Measurements from ENCODE around the gene TXNRD1.
"Not testable (repeated sequence)": the region's sequence is repeated elsewhere in the genome, so short reads cannot be mapped to it uniquely, and the experiment has no call there.

The TXNRD1 gene

DNA sequence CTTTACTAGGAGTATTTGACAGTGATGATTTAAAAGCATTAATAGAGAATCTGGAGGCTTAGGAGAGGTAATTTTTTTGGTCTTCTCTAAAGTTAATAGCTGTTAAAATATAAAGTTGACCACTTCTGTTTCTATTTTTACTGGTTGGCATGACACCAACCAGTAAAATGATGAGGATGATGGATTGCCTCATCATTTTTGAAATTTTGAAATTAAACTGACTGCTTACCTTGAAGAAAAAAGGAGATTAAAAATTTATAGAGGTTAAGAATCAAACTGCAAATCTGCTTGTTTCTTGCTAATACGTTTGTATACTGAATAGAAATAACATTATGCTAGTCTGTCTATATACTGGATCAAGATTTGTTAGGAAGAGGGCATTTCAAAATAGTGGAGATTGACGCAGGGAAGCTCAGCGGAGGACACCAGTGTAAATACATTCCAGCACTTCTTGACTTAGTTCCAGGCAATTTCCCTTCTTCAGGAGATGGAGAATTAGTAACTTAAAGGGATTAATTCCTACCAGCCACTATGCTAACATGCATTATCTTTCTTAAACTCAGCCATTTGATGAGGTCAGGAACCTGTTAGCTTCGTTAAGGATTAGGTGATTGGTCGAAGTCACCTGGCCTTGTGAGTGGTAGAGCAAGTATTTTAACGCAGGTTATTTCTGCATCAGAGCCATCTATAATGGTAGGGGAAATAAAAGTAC is 91.5 kb downstream of the TXNRD1 start:
- DNase-seq = no peak

DNA sequence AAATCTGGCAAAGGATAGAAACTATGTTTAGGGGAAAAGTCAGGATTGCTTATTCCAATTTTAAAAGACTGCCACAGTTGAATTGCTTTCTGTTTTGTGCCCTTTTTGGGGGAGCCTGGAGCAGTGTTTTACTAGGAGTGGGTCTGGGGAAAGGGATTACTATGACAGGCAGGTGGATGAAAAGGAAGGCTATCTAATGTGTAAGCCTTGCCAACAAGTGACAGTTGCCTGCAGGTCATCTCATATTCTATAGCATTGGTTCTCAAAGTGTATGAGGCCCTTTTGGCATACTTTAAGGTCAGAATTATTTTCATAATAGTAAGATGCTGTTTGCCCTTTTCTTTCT is 92.0 kb downstream of the TXNRD1 start:
- DNase-seq = no peak

DNA sequence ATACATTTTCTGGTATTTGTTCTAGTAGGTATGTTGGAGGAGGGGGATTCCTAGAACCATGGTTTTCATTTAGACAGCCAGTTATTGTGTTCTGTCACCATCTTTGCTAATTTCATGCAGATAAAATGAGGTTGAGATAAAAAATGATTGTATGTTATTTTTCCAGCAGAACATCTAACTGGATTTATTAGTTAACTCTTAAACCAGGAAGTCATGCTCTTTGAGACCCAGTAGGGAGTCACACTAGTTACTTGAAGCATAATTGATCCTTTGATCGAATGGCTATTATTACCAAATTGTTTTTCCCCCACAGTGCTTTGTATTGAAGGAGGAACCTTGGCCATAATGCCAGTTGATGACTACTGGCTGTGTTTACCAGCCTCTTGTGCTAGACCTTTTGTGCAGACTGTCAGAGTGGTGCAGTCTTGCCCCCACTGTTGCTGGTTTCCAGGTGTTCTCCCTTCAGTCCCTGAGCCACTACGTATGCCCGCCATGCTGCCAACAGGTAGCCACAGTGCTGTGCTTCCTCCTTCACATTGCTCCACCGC is 93.9 kb downstream of the TXNRD1 start:
- no peak for DNase-seq

DNA sequence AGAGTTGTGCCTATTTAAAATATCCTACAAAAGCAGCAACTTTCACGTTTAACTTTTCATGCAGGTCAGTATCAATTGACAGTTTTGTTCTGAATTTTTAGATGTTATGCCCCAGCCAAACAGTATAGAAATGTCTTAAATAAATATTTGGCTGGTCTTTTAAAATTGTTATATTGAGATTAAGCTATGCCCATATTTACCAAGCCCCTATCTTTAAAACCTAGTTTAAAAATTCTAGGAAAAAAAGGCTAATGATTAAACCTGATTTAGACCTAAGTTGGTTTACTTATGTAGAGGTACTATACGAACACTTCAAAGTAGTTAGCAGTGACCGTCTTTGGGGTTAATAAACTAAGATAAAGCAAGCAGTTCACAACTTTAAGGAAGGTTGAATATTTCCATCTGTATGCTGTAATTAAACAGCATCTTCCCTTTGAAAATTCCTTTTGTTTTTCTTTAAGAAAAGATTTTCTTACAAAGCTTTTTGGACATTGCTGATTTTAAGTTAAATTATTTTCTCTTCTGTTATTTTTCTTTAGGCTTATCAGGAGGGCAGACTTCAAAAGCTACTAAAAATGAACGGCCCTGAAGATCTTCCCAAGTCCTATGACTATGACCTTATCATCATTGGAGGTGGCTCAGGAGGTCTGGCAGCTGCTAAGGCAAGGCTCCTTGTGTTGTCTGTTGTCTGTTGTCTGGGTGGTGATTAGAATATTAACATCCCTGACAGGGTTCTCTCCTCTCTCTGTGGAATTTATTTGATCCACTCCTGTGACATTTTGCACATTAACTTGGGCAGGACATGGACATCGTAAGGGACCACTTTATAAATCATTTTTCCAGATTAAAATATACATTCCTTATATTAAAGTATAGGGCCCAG is 95.4 kb downstream of the TXNRD1 start:
- DNase-seq = no peak

DNA sequence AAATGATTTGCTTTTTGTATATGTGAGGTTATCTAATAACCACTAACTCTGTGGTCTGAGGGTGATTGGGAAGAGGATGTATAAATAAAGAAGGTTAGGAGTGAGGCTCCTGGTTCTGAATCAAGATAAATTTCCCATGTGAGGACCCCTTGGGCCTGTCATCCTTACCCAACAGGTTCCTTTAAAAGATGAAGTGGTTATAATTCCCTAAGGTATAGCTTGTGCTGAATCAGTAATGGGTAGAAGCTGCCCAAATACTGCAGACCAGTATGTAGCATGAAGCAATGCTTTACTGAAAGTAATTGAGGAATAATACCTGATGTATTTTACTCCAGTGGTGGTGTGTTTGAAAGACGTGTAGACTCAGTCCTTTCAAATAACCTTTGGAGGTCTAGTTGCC is 96.6 kb downstream of the TXNRD1 start:
- DNase-seq = no peak

DNA sequence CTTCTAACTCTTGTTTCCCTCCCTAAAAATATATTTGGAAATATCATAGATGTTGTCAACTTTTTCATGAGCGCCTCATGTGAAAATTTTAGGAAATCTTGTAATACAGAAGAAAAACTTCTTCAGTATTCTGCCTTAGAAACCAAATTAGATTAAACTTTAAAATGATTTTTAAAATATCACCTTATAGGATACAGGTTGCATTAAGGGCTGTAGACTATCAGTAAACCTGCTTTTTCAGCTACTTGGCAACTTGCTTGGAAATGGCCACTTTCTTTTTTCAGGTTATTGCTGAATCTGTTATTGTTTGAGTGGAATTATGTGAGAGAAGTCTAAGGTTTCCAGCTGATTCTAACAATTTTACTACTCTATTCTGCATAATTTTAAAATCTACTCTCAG is 97.1 kb downstream of the TXNRD1 start:
- DNase-seq = no peak

DNA sequence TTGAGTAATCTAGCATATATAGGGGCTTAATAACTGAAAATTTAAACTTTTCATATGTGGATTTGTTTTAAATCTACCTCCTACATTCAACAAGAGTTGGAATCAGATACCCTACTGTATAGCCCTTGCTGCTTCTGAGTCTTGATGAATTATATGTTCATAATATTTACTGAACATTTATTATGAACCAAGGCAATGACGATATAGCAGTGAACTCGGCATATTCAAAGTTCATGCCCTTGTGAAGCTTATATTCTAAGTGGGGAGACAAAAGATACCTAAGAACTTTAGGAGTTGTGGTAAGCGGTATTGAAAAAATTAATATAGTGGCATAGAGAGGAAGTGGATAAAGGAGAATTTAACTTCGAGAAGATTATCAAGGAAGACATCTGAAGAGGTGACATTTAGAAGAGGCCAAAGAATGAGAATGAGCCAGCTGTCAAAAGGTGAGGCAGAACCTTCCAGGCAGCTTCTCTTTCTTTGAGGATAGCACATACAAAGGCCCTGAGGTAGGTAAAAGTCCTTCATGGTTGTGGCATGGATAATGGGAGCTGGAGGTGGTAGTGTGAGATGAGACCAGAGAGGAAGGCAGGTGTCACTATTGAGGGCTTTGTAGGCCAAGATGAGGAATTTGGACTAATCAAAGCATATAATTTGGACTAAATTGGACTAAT is 98.1 kb downstream of the TXNRD1 start:
- no peak for DNase-seq

DNA sequence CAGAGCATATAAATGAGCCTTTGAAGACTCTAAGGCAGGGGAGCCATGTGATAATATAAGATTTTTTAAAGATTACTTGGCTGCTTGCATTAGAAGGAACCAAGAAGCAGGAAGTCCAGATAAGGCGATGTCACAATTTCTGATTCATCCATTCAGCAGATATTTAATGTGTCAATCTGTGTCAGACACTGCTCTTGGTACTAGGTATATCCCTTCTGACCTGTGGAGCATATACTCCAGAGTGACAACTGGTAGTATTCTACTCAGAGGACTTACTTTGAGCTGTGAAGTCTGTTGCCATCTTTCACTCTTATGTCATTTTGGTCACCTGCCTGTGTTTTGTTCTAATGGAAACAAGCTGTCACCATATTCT is 98.6 kb downstream of the TXNRD1 start:
- no peak for DNase-seq

DNA sequence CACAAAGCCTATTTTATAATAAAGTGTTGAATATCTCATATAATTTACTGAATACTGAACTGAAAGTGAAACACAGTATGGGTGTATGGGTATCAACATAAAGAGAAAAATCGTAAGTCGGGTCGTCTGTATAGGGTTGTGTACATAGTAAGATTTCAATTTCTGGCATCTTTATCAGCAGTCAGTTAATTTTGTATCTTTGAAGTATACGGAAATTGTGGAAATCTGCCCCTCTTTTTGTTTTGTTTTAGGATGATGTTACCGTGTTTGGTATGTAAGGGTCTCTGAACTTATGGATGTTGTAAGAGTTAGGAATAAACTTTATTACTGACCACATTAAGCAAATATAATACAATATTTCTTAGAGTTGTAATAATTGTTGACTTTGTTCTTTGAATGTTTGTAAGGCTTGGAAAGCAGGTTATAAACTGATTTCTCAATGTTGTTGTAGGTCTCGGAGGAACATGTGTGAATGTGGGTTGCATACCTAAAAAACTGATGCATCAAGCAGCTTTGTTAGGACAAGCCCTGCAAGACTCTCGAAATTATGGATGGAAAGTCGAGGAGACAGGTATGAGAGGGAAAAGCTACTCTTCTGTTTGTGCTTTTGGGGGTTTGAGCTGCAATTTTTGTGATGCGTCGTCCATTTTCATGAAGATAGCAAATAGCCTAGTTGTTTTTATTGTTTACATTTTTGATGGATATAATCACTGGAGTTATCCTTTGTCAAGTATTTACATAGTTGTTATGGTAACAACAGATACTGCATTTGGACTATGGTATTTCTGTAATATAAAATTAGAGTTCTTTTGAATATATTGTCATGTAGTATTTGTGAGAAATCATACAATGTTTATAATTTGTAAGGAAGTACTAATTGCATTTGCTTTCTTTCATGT is 100.0 kb downstream of the TXNRD1 start:
- no peak for DNase-seq

DNA sequence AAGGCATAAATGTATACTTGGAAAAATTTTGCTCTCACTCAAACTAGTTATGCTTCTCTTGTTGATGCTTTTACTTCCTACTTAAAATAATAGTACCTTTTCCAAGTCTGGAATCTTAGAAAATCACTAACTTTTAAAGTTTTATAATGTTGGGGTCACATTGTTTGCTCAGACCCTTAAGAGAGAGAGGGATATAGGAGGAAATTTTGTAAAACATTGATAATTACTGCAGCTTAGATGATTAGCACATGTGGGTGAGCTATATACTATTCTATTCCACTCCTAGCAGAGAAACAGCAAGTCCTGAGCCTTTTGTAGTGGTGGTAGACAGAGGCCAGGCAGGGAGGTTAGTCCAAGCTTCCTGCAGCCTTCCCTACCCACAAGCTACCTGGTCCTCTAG is 101.4 kb downstream of the TXNRD1 start:
- DNase-seq = no peak

DNA sequence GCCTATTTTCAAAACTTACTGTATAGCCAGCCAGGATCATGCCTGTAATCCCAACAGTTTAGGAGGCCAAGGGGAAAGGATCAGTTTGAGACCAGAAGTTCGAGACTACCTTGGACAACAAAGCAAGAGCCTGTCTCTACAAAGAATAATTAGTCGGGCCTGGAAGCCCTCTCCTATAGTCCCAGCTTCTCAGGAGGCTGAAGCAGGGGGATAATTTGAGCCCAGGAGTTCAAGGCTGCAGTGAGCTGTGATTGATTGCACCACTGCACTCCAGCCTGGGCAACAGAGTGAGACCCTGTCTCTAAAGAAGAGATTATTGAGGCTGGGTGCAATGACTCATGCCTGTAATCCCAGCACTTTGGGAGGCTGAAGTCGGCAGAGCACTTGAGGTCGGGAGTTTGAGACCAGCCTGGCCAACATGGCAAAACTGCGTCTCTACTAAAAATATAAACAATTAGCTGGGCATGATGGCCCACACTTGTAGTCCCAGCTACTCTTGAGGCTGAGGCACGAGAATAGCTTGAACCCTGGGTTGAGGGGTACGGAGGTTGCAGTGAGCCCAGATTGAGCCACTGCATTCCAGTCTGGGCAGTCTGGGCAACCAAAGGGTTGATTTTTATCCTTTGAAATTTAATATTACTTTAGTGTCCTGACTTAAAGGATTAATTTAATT is 102.1 kb downstream of the TXNRD1 start:
- no peak for DNase-seq

DNA sequence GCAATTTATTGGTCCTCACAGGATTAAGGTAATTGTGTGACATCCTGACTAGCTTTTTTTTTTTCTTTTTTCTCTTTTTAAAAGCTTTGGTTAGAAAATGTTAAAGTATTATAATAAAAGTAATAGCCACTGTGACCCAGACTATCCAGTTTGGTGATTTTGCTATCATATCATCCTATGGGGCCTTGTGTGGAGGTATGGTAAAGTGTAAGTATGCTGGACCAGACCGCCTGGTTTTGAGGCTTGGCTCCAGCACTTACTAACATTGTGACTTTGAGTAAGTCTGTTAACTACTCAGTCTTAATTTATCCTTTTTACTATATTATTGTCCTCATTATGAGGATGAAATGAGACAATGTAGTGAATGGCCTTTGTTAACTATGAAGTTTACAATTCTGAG is 103.4 kb downstream of the TXNRD1 start:
- DNase-seq = no peak

DNA sequence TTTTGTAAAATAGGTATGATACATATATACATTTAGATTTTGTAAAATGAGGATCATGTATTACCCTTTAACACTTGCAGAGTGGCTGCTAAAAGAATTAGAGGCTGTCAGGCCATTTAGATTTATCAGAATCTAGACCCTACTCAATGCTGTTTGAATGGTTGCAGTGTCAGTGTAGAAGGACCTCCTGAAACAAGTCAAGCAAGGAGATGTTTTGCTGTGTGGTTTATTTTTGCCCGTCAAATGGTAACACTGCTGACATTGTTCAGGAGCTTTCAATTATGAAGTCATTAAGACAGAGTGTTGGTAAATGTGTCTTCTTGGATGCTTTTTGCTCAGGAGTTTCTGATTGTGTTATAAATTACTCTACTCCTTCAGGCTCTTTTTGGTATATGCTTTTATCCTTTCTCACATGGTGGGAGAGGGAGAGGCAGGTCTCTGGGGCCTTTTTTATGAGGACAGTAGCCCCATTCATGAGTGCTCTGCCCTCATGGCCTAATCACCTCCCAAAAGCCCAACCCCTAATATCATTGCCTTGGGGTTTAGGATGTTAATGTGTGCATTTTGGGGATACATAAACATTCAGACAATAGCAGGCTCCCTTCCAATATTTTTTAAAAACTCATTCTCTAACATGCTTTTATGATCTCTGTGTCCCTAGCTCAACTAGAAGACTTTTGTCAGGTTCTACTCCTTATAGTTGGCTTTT is 104.5 kb downstream of the TXNRD1 start:
- DNase-seq = no peak

DNA sequence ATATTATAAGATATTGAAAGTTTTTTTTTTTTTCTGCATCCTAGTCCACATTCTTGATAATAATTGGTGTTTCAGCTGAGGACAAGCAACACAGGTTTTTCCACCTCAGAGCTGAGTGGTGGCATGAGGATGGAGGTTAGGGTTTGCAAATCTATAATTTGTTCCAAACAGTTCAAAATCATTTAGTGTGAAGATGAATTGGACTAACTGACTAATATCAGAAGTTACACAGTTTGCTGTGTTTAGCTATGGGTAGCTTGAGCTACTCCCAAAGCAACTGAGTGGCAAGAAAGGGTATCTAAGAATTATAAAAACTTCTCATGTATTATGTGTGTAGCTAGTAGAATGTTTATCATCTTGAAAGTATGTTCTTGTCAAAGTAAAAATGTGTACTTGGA is 105.0 kb downstream of the TXNRD1 start:
- DNase-seq = no peak

DNA sequence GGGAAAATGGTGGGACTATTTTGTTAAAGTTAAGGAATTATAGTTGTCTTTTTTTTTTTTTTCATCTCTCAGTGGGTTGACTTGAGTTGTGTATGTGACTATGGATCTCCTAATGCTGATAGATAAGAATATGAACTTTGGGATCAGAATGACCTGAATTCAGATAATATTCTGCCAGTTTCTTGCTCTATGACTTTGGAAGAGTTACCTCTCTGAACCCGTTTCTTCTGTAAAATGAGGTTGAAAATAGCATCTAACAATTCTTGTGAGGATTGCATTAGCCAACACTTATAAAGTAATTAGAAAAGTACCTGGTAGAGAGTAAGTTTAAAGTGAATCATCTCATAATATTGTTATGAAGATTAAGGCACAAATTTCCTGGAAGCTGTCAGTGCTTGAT is 106.4 kb downstream of the TXNRD1 start:
- DNase-seq = no peak

DNA sequence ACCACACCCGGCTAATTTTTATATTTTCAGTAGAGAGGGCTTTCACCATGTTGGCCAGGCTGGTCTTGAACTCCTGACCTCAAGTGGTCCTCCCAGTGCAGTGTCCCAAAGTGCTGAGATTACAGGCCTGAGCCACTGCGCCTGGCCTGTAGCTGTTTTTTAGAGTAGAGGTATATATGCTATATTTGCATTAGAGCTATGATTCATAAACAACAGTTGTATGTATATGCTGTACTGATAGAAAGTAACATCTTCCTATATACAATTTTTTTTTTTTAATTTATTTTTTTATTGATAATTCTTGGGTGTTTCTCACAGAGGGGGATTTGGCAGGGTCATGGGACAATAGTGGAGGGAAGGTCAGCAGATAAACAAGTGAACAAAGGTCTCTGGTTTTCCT is 107.0 kb downstream of the TXNRD1 start:
- DNase-seq = not testable (repeated sequence)

DNA sequence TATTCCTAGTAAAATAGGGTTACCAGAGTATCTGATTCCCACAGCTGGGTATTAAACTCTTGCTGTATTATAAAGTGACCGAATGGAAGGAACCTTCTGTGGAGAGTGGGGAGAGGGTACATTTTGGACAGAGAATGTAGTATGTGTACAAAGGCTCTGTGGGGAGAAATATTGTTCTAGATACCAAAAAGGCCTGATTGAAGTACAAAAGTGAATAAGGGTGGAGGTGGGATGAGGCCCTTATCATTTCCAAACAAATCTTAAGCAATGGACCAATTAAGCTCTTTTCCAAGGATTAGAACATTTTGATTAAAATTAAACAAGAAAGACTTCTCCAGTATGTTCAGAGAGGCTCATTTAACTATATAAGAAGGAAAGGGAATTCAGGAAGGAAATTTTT is 108.3 kb downstream of the TXNRD1 start:
- no peak for DNase-seq

DNA sequence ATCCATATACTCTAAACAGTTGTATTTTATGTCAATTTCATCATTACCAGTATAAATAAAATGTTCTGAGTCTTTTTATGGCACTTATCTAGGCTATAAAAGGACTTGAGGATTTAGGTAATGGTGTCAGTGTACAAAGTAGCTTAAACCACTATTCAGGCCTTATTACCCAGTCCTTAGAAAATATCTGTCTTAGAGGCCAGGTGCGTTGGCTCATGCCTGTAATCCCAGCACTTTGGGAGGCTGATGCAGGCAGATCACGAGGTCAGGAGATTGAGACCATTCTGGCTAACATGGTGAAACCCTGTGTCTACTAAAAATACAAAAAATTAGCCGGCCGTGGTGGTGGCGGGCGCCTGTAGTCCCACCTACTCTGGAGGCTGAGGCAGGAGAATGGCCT is 112.7 kb downstream of the TXNRD1 start:
- DNase-seq = not testable (repeated sequence)

DNA sequence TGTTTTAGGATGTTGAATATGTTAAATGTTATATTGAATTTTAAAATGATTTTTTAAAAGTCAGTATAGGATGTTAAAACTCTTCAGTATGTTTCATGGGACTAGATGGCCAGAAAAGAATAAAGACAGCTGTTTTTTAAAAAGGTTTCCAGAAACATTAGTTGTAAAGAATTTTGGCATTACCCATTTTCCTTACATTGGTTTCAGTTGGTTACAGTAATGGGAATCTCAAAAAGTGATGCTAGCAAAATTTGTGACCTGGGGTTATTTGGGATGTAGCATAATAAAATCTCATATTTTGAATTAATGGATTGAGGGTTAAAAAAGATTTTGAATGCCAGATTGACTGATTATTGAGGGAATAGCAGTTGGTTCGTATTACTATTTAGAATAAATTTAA is 113.2 kb downstream of the TXNRD1 start:
- DNase-seq = no peak

DNA sequence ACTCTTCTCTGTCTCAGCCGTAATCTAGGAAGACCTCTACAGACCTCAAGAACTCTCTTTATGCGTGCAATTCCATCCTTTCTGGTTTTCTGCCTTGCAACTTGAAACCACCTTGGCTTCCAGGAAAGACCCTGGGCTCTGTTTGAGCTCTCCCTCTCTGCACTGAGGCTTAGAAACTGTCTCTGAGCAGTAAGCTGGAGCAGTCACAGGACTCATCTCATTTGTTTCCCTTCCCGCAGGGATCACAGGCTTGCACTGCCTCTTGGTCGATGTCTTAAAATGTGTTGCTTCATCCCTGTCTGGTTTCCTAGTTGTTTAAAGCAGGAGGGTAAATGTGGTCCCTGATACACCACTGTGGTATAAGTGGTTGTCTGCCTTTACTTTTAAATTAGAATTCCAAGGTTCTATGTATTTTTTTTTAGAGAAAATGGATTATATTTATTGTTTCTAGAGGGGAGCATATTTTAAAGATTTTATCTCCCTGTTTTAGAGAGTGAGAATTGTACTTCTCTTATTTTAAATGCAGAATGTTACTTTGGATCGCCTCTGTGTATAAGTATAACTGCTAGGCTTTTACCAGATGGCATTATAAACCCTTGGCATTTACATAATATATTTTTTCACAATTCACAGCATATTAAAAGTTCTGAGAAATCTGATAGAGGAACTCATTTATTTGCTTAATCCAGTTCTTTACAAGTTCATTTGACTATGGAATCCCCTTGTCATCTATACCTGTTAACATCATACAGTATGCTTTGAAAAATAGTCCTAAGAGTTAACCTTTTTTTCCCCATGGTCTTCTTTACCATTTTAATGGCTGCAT is 114.3 kb downstream of the TXNRD1 start:
- no peak for DNase-seq

DNA sequence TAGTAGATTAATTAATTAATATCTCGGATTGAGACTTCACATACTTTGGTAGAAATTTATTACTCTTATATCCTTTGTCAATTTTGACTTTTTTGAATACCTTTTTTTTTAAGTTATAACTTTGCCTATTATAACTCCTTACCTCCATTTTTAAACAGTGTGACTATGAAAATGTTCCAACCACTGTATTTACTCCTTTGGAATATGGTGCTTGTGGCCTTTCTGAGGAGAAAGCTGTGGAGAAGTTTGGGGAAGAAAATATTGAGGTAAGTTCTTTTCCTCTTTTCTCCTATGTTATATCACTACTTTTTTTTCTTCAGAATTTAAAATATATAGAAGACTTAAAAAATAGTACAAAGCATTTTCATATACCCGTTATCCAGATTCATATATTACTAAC is 115.8 kb downstream of the TXNRD1 start:
- no peak for DNase-seq
